K562 (cell line): ENCODE measurements around the gene ARMC12. TPM values are rescaled to one million over a fixed set of nuclear protein-coding genes. Genes with fewer than 3 reads are reported as not detected.
A peak's percentile ranks its signal among the peaks of the same experiment; 100 is the strongest.

Experiments
- CEBPG ChIP-seq, 3 experiments: fragments of 200-800 bp in 1 of 3; sonication (Bioruptor generic) in 1 of 3; sonication (generic) in 1 of 3; formaldehyde crosslinking in 1 of 3; IDR thresholded peaks in 2 of 3; conservative IDR thresholded peaks in 1 of 3; 2 replicates each; pipeline versions ENCODE4 v1.6.1 to v1.8.0; 2016 to 2022; ENCODE audit warnings: missing compliant biosample characterization in 2 of 3, missing genetic modification characterization in 2 of 3, mild to moderate bottlenecking in 1 of 3, missing genetic modification reagents in 1 of 3
- DPF2 ChIP-seq: fragments of 450-650 bp; IDR thresholded peaks from 2 replicates; pipeline ENCODE4 v1.6.1; 2016
- FOXJ3 ChIP-seq: sonication (generic); formaldehyde crosslinking; IDR thresholded peaks from 2 replicates; pipeline ENCODE4 v1.4.0; 2020; ENCODE audit warnings: mild to moderate bottlenecking, missing genetic modification reagents
- JUND ChIP-seq, 2 experiments: IDR thresholded peaks; 2 replicates in 1 of 2; 3 replicates in 1 of 2; pipeline ENCODE4 v1.6.1; 2011; ENCODE audit warnings: borderline replicate concordance in 2 of 2, low read depth in 2 of 2, low read length in 2 of 2, improper control_type of control experiment in 1 of 2, missing biosample characterization in 1 of 2, missing genetic modification characterization in 1 of 2, missing genetic modification reagents in 1 of 2
- L3MBTL2 ChIP-seq: fragments of 450-650 bp; IDR thresholded peaks from 2 replicates; pipeline ENCODE4 v1.6.1; 2016; ENCODE audit warnings: mild to moderate bottlenecking, moderate library complexity
- NFRKB ChIP-seq: fragments of 450-650 bp; IDR thresholded peaks from 2 replicates; pipeline ENCODE4 v1.6.1; 2016; ENCODE audit warnings: low read depth
- PRPF4 ChIP-seq: fragments of 200-400 bp; formaldehyde crosslinking; IDR thresholded peaks from one replicate; pipeline ENCODE4 v1.6.1; 2017; ENCODE audit warnings: low read length, low read depth, mild to moderate bottlenecking; ENCODE audit not compliant: insufficient read depth, poor library complexity, severe bottlenecking
- RUNX1 ChIP-seq: sonication (generic); IDR thresholded peaks from 2 replicates; pipeline ENCODE4 v1.6.1; 2016; ENCODE audit warnings: antibody characterized with exemption, low read depth
- SMARCA4 ChIP-seq: fragments of 450-650 bp; IDR thresholded peaks from 2 replicates; pipeline ENCODE4 v1.6.1; 2016
- SMARCC2 ChIP-seq: fragments of 450-650 bp; IDR thresholded peaks from 2 replicates; pipeline ENCODE4 v1.6.1; 2017; ENCODE audit warnings: antibody characterized with exemption, moderate library complexity, mild to moderate bottlenecking, low read depth
- ZC3H8 ChIP-seq: fragments of 450-650 bp; IDR thresholded peaks from 2 replicates; pipeline ENCODE4 v1.6.1; 2017
- ZEB2 ChIP-seq: fragments of 450-650 bp; IDR thresholded peaks from 2 replicates; pipeline ENCODE4 v1.6.1; 2016
- ZNF146 ChIP-seq: IDR thresholded peaks from one replicate; pipeline ENCODE4 v1.6.1; 2018; ENCODE audit warnings: missing compliant biosample characterization; ENCODE audit not compliant: unreplicated experiment
- ZNF551 ChIP-seq: fragments of 250-450 bp; sonication (Bioruptor Pico); IDR thresholded peaks from 2 replicates; pipeline ENCODE4 v1.5.0; 2021; ENCODE audit warnings: mild to moderate bottlenecking, moderate library complexity
- ZNF766 ChIP-seq: fragments of 200-800 bp; sonication (Bioruptor generic); conservative IDR thresholded peaks from 2 replicates; pipeline ENCODE4 v1.6.1; 2016; ENCODE audit warnings: missing genetic modification characterization, missing compliant biosample characterization
- polyA plus RNA-seq, 8 experiments: library from polyadenylated mRNA; depleted of rRNA in 4 of 8; stranded (reverse) in 5 of 8; unstranded in 3 of 8; fragments of >200 nt; fragmentation: Nextera tagmentation in 2 of 8; fragmentation: Illumina TruSeq in 1 of 8; extraction: Ambion mirVana in 2 of 8; extraction: Trizol in 1 of 8; gene quantifications; 2 replicates each; pipeline versions ENCODE4 v1.2.1 to v1.2.3, GENCODE V29; 2011 to 2014; ENCODE audit warnings: inconsistent platforms in 1 of 8, missing spikeins in 1 of 8
- total RNA-seq, 7 experiments: library from RNA; depleted of rRNA in 6 of 7; stranded (reverse); fragments of >200 nt in 6 of 7; fragmentation: Illumina TruSeq in 2 of 7; extraction: Trizol in 2 of 7; gene quantifications; 2 replicates each; pipeline versions ENCODE4 v1.2.1 to v1.2.3, GENCODE V29; 2011 to 2021; ENCODE audit warnings: low replicate concordance in 1 of 7
- TF ChIP-seq, protein P1 (sequence below): fragments of 150-350 bp; IDR thresholded peaks from 2 replicates; pipeline ENCODE4 v1.6.1; 2014; ENCODE audit warnings: low read depth, mild to moderate bottlenecking, low read length, borderline replicate concordance
- TF ChIP-seq, protein P2 (sequence below), 2 experiments: fragments of 450-650 bp in 1 of 2; sonication (generic) in 1 of 2; formaldehyde crosslinking in 1 of 2; IDR thresholded peaks in 1 of 2; conservative IDR thresholded peaks in 1 of 2; 2 replicates each; pipeline versions ENCODE4 v1.6.1 to v1.8.1; 2016 to 2023; ENCODE audit warnings: mild to moderate bottlenecking in 2 of 2, moderate library complexity in 2 of 2, inconsistent platforms in 1 of 2, missing genetic modification reagents in 1 of 2
- TF ChIP-seq, protein P3 (sequence below): fragments of 200-800 bp; sonication (Bioruptor generic); IDR thresholded peaks from 2 replicates; pipeline ENCODE4 v1.6.1; 2016; ENCODE audit warnings: missing genetic modification characterization, missing compliant biosample characterization

The ARMC12 gene
- total and polyA plus RNA-seq, 9 of the 15 experiments (the other 6 are each of a cell fraction or from before 2014, with no cell fraction given), result 0.09 to 0.58 (median 0.31) TPM; not detected in 3

DNA sequence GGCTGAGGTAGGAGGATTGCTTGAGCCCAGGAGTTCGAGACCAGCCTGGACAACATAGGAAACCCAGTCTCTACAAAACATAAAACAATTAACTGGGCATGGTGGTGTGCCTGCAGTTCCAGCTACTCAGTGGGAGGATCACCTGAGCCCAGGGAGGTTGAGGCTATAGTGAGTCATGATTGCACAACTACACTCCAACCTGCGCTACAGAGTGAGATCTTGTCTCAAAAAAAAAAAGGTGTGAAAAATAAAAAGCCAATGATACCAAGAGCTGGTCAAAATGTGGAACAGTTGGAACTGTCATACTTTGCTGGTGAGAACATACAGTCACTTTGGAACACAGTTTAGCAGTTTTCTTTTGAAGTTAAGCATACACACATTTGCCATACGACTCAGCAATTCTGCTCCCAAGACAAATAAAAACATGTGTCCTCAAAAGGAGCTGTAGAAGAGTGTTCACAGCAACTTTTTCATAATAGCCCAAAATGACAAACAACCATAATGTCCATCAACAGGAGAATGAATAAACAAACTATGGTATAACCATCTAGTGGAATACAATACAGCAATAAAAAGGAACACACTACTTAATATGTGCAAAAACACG lies 26.5 kb upstream of the ARMC12 start (continued):
- TF ChIP-seq, protein P1, sequence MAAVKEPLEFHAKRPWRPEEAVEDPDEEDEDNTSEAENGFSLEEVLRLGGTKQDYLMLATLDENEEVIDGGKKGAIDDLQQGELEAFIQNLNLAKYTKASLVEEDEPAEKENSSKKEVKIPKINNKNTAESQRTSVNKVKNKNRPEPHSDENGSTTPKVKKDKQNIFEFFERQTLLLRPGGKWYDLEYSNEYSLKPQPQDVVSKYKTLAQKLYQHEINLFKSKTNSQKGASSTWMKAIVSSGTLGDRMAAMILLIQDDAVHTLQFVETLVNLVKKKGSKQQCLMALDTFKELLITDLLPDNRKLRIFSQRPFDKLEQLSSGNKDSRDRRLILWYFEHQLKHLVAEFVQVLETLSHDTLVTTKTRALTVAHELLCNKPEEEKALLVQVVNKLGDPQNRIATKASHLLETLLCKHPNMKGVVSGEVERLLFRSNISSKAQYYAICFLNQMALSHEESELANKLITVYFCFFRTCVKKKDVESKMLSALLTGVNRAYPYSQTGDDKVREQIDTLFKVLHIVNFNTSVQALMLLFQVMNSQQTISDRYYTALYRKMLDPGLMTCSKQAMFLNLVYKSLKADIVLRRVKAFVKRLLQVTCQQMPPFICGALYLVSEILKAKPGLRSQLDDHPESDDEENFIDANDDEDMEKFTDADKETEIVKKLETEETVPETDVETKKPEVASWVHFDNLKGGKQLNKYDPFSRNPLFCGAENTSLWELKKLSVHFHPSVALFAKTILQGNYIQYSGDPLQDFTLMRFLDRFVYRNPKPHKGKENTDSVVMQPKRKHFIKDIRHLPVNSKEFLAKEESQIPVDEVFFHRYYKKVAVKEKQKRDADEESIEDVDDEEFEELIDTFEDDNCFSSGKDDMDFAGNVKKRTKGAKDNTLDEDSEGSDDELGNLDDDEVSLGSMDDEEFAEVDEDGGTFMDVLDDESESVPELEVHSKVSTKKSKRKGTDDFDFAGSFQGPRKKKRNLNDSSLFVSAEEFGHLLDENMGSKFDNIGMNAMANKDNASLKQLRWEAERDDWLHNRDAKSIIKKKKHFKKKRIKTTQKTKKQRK, result no peak
- TF ChIP-seq RUNX1, result no peak
- TF ChIP-seq FOXJ3 (CRISPR knock-in tag), result no peak
- TF ChIP-seq L3MBTL2, result peak; percentile 56
- no peak for TF ChIP-seq ZNF766 (CRISPR knock-in tag)
- TF ChIP-seq ZNF551 (CRISPR knock-in tag), result no peak
- peak; percentile 88 for TF ChIP-seq ZEB2
- peak; percentile 57 for TF ChIP-seq ZNF146 (CRISPR knock-in tag)
- TF ChIP-seq, protein P2, sequence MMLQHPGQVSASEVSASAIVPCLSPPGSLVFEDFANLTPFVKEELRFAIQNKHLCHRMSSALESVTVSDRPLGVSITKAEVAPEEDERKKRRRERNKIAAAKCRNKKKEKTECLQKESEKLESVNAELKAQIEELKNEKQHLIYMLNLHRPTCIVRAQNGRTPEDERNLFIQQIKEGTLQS (IDR thresholded peaks at IDR 0.05), result peak; percentile 81
- TF ChIP-seq, protein P2 (CRISPR knock-in tag; conservative IDR thresholded peaks at IDR 0.05), result no peak
- TF ChIP-seq NFRKB, result no peak
- TF ChIP-seq JUND (IDR thresholded peaks at IDR 0.05; ENCODE audit: borderline replicate concordance, low read depth, low read length), result peak; percentile 73
- peak; percentile 60; the same call in 1 of the 3 replicates for TF ChIP-seq JUND (tag; IDR thresholded peaks at IDR 0.05; ENCODE audit: borderline replicate concordance, low read depth, low read length)
- TF ChIP-seq, protein P3, sequence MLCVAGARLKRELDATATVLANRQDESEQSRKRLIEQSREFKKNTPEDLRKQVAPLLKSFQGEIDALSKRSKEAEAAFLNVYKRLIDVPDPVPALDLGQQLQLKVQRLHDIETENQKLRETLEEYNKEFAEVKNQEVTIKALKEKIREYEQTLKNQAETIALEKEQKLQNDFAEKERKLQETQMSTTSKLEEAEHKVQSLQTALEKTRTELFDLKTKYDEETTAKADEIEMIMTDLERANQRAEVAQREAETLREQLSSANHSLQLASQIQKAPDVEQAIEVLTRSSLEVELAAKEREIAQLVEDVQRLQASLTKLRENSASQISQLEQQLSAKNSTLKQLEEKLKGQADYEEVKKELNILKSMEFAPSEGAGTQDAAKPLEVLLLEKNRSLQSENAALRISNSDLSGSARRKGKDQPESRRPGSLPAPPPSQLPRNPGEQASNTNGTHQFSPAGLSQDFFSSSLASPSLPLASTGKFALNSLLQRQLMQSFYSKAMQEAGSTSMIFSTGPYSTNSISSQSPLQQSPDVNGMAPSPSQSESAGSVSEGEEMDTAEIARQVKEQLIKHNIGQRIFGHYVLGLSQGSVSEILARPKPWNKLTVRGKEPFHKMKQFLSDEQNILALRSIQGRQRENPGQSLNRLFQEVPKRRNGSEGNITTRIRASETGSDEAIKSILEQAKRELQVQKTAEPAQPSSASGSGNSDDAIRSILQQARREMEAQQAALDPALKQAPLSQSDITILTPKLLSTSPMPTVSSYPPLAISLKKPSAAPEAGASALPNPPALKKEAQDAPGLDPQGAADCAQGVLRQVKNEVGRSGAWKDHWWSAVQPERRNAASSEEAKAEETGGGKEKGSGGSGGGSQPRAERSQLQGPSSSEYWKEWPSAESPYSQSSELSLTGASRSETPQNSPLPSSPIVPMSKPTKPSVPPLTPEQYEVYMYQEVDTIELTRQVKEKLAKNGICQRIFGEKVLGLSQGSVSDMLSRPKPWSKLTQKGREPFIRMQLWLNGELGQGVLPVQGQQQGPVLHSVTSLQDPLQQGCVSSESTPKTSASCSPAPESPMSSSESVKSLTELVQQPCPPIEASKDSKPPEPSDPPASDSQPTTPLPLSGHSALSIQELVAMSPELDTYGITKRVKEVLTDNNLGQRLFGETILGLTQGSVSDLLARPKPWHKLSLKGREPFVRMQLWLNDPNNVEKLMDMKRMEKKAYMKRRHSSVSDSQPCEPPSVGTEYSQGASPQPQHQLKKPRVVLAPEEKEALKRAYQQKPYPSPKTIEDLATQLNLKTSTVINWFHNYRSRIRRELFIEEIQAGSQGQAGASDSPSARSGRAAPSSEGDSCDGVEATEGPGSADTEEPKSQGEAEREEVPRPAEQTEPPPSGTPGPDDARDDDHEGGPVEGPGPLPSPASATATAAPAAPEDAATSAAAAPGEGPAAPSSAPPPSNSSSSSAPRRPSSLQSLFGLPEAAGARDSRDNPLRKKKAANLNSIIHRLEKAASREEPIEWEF (CRISPR knock-in tag), result no peak
- TF ChIP-seq SMARCA4, result peak; percentile 77
- TF ChIP-seq PRPF4, result no peak
- TF ChIP-seq CEBPG (CRISPR knock-in tag; IDR thresholded peaks at IDR 0.05), result peak; percentile 70
- TF ChIP-seq CEBPG (tag; conservative IDR thresholded peaks at IDR 0.05 in 1 of 2, IDR thresholded peaks at IDR 0.05 in 1 of 2), result peak; percentile 58 to 74; a peak in 2 of 4 replicates
- TF ChIP-seq SMARCC2, result 0 out of 2 replicates have a peak, but pooled peaks have one; percentile 31
- peak; percentile 85 for TF ChIP-seq DPF2
- no peak for TF ChIP-seq ZC3H8
